GM10248 (cell line): ENCODE data around the gene IFT81.
"Not testable (repeated sequence)": the region's sequence is repeated elsewhere in the genome, so short reads cannot be mapped to it uniquely, and the experiment has no call there.

Experiments
- CTCF ChIA-PET: fragments of 300-600 bp; sonication (Branson Sonifier 250); formaldehyde crosslinking; extraction: SDS; loops from one replicate; lab custom pipeline; 2021; ENCODE audit warnings: antibody characterized with exemption; lab: Yijun Ruan, JAX
- POLR2A ChIA-PET: fragments of 350-650 bp; sonication (Branson Sonifier 250); formaldehyde crosslinking; extraction: SDS; loops from one replicate; lab custom pipeline; 2020; ENCODE audit warnings: antibody characterized with exemption; lab: Yijun Ruan, JAX
- DNase-seq: peaks from one replicate; pipeline ENCODE4 v3.0.0; 2012; ENCODE audit errors: extremely low spot score
- CTCF ChIP-seq: IDR thresholded peaks from 2 replicates; pipeline ENCODE4 v1.5.1; 2012; ENCODE audit warnings: mild to moderate bottlenecking, low read depth; ENCODE audit errors: extremely low read depth, missing control alignments, control extremely low read depth

IFT81 gene

GRCh38 chr12:110084314-110085015 is 39.7 kb upstream of the IFT81 start:
- ChIA-PET POLR2A (no interaction called here), CTCF (interaction anchor here (1.0 to 1.2 kb wide), 2 partner anchors 115 to 347 kb away, joined by 3 read pairs; no protein-coding TSS in a partner anchor)
- no peak for TF ChIP-seq CTCF

GRCh38 chr12:110088216-110088615 is 35.9 kb upstream of the IFT81 start:
- CTCF ChIA-PET: interaction anchor here (1.1 to 1.8 kb wide), 2 partner anchors 12 to 13 kb away, joined by 4 to 7 read pairs; no protein-coding TSS in a partner anchor
- POLR2A ChIA-PET, DNase-seq: not testable (repeated sequence)

More at GRCh38 chr12:110084314-110085015, 39.7 kb upstream of the IFT81 start:
- no peak for DNase-seq

GRCh38 chr12:110088936-110089335 is 35.2 kb upstream of the IFT81 start:
- ChIA-PET POLR2A (no interaction called here), CTCF (interaction anchor here (0.6 to 2.7 kb wide), 3 partner anchors 11 to 342 kb away, joined by 3 to 14 read pairs (median 13); no protein-coding TSS in a partner anchor)
- no peak for DNase-seq
- no peak for TF ChIP-seq CTCF

- CTCF ChIA-PET: interaction anchor here (0.8 to 2.7 kb wide), 5 partner anchors 9 to 341 kb away, joined by 3 to 14 read pairs (median 5); no protein-coding TSS in a partner anchor
- POLR2A ChIA-PET: no interaction called here
- TF ChIP-seq CTCF: no peak
- no peak for DNase-seq
These were observed 33.7 kb upstream of the IFT81 start for GRCh38 chr12:110090266-110091135.

- ChIA-PET CTCF (interaction anchor here (0.8 to 2.7 kb wide), 5 partner anchors 8 to 340 kb away, joined by 3 to 14 read pairs (median 5); no protein-coding TSS in a partner anchor), POLR2A (no interaction called here)
- DNase-seq: no peak
- no peak for TF ChIP-seq CTCF
These were observed 32.9 kb upstream of the IFT81 start for GRCh38 chr12:110091136-110091711.

- ChIA-PET CTCF (interaction anchor here (1.1 to 2.0 kb wide), 5 partner anchors 11 to 346 kb away, joined by 3 to 5 read pairs (median 4); no protein-coding TSS in a partner anchor), POLR2A (no interaction called here)
- no peak for TF ChIP-seq CTCF
- DNase-seq: no peak
These were observed 30.4 kb upstream of the IFT81 start for GRCh38 chr12:110093631-110094311.
